ENCODE data around the gene MYT1. TPM values are rescaled to one million over a fixed set of nuclear protein-coding genes. Genes with fewer than 3 reads are reported as not detected.
A peak's percentile ranks its signal among the peaks of the same experiment; 100 is the strongest.

Gene MYT1
- total and polyA plus RNA-seq, 2 of the 13 experiments (the other 11 are each of a cell fraction or from before 2014, with no cell fraction given), result 0.58 to 2.5 TPM

GRCh38 chr20:64268174-64268573 lies 103.9 kb downstream of the MYT1 start:
- Histone ChIP-seq H3K79me2 (ENCODE audit: insufficient read depth, low read length) (no peaks in the 10 kb centered on the region), H3K27me3 (ENCODE audit: control insufficient read depth in 1 of 2, insufficient read depth in 2 of 2, low read length in 2 of 2) (no peaks in the 10 kb centered on the region), H3K9ac (ENCODE audit: insufficient read depth, low read depth, low read length) (no peak overlapping the region), H3K36me3 (replicated peaks in 1 of 2; ENCODE audit: control insufficient read depth in 1 of 2, insufficient read depth in 2 of 2, low read length in 2 of 2) (peaks cover 21 to 51% of the 10 kb centered on the region in 2 experiments), H3K27ac (ENCODE audit: extremely low read length, insufficient read depth, low read length) (no peak overlapping the region), H4K20me1 (ENCODE audit: insufficient read depth, low read length) (no peaks in the 10 kb centered on the region), H3K4me3 (replicated peaks in 1 of 3; ENCODE audit: insufficient read depth in 1 of 3, low read depth in 2 of 3, low read length in 3 of 3) (no peak overlapping the region), H2AFZ (ENCODE audit: low read length) (no peak overlapping the region), H3K4me2 (ENCODE audit: low read depth, low read length) (no peak overlapping the region), H3K9me3 (ENCODE audit: low read length) (no peaks in the 10 kb centered on the region), H3K4me1 (ENCODE audit: insufficient read depth, low read length) (no peaks in the 10 kb centered on the region)
- DNase-seq (ENCODE audit: low spot score), result no peak
- TF ChIP-seq, protein P1, sequence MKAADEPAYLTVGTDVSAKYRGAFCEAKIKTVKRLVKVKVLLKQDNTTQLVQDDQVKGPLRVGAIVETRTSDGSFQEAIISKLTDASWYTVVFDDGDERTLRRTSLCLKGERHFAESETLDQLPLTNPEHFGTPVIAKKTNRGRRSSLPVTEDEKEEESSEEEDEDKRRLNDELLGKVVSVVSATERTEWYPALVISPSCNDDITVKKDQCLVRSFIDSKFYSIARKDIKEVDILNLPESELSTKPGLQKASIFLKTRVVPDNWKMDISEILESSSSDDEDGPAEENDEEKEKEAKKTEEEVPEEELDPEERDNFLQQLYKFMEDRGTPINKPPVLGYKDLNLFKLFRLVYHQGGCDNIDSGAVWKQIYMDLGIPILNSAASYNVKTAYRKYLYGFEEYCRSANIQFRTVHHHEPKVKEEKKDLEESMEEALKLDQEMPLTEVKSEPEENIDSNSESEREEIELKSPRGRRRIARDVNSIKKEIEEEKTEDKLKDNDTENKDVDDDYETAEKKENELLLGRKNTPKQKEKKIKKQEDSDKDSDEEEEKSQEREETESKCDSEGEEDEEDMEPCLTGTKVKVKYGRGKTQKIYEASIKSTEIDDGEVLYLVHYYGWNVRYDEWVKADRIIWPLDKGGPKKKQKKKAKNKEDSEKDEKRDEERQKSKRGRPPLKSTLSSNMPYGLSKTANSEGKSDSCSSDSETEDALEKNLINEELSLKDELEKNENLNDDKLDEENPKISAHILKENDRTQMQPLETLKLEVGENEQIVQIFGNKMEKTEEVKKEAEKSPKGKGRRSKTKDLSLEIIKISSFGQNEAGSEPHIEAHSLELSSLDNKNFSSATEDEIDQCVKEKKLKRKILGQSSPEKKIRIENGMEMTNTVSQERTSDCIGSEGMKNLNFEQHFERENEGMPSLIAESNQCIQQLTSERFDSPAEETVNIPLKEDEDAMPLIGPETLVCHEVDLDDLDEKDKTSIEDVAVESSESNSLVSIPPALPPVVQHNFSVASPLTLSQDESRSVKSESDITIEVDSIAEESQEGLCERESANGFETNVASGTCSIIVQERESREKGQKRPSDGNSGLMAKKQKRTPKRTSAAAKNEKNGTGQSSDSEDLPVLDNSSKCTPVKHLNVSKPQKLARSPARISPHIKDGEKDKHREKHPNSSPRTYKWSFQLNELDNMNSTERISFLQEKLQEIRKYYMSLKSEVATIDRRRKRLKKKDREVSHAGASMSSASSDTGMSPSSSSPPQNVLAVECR (CRISPR knock-in tag; IDR thresholded peaks at IDR 0.05; ENCODE audit: borderline replicate concordance), result no peak
- TF ChIP-seq ZBTB33 (CRISPR knock-in tag; IDR thresholded peaks at IDR 0.05), result peak; percentile 36; the same call in 1 of the 2 replicates
- FAIRE-seq, result no peak
- in situ Hi-C loops (cut with HindIII; ENCODE audit: extremely low pct_ligation_motif_present, low pct_unique_long_range_greater_than_20kb), result no loop called here
- ATAC-seq, result no peak
- ChIA-PET CTCF (ENCODE audit: low intra/inter-chr PET ratio, low total read pairs) (no interaction called here), POLR2A (interaction anchor here (2.3 kb wide), 1 partner anchor 12 kb away, joined by 9 read pairs; the partner anchor contains the start of gene PCMTD2)
- no TSS peak for BruUV-seq (replicated peaks)
- WGBS (ENCODE audit: low lambda C conversion rate), result 98% methylated on average over 10 of the region's 10 CpGs
- intact Hi-C loops (cut with micrococcal nuclease; ENCODE audit: unreplicated experiment), result no loop called here

Data from HepG2 (cell line).